Chondrocyte (in vitro differentiated cells): ENCODE results near the gene SRCIN1. TPM values are rescaled to one million over a fixed set of nuclear protein-coding genes. Genes with fewer than 3 reads are reported as not detected.

Source experiments
- DNase-seq: peaks from one replicate; pipeline ENCODE4 v3.0.0; 2021; ENCODE audit warnings: mixed read lengths, low spot score
- H3K27ac Mint-ChIP-seq: one replicate; pipeline ENCODE4 v1.8.0; 2021; ENCODE audit warnings: mild to moderate bottlenecking, moderate library complexity, mixed read lengths; ENCODE audit not compliant: unreplicated experiment
- H3K27me3 Mint-ChIP-seq: 2 replicates; pipeline ENCODE4 v1.8.0; 2021; ENCODE audit warnings: low read depth, mixed read lengths
- H3K36me3 Mint-ChIP-seq: 2 replicates; pipeline ENCODE4 v1.8.0; 2021; ENCODE audit warnings: low read depth, mixed read lengths
- H3K4me1 Mint-ChIP-seq: 2 replicates; pipeline ENCODE4 v1.8.0; 2021; ENCODE audit warnings: low read depth, mild to moderate bottlenecking, mixed read lengths
- H3K4me3 Mint-ChIP-seq: one replicate; pipeline ENCODE4 v1.8.0; 2021; ENCODE audit warnings: mild to moderate bottlenecking, moderate library complexity, mixed read lengths; ENCODE audit not compliant: unreplicated experiment
- H3K9me3 Mint-ChIP-seq: 2 replicates; pipeline ENCODE4 v1.8.0; 2021; ENCODE audit warnings: low read depth, mixed read lengths
- CTCF ChIP-seq: fragments of 200-600 bp; sonication (generic); IDR thresholded peaks from 2 replicates; pipeline ENCODE4 v1.5.0; 2021; ENCODE audit warnings: antibody characterized with exemption, mild to moderate bottlenecking, moderate library complexity
- total RNA-seq: library from RNA; stranded (reverse); gene quantifications from 3 replicates; pipeline ENCODE4 v1.2.1, GENCODE V29; 2021

SRCIN1 gene
- total RNA-seq, 1 donor from 2014 or later = 0.30 TPM

- no peak overlapping the region for H3K27ac Mint-ChIP-seq
- H3K36me3 Mint-ChIP-seq = peaks cover 1% of the 10 kb centered on the region
- no peaks in the 10 kb centered on the region for H3K4me1 Mint-ChIP-seq
- TF ChIP-seq CTCF = no peak
- H3K9me3 Mint-ChIP-seq = no peaks in the 10 kb centered on the region
- peaks cover 28% of the 10 kb centered on the region for H3K27me3 Mint-ChIP-seq
- no peak for DNase-seq
- H3K4me3 Mint-ChIP-seq = no peak overlapping the region
Observed at GRCh38 chr17:38536661-38537060, 69.1 kb downstream of the SRCIN1 start.

GRCh38 chr17:38535886-38536285 lies 69.9 kb downstream of the SRCIN1 start:
- Mint-ChIP-seq H3K36me3 (peaks cover 1% of the 10 kb centered on the region), H3K27me3 (peaks cover 26% of the 10 kb centered on the region), H3K27ac (no peak overlapping the region), H3K4me3 (no peak overlapping the region), H3K9me3 (no peaks in the 10 kb centered on the region), H3K4me1 (no peaks in the 10 kb centered on the region)
- no peak for TF ChIP-seq CTCF
- DNase-seq = no peak

GRCh38 chr17:38534498-38534885 lies 71.3 kb downstream of the SRCIN1 start:
- no peaks in the 10 kb centered on the region for H3K9me3 Mint-ChIP-seq
- no peak overlapping the region for H3K4me3 Mint-ChIP-seq
- TF ChIP-seq CTCF = no peak
- H3K36me3 Mint-ChIP-seq = peaks cover 1% of the 10 kb centered on the region
- no peak overlapping the region for H3K27ac Mint-ChIP-seq
- no peaks in the 10 kb centered on the region for H3K4me1 Mint-ChIP-seq
- H3K27me3 Mint-ChIP-seq = peaks cover 30% of the 10 kb centered on the region
- no peak for DNase-seq

GRCh38 chr17:38533866-38534497 lies 71.8 kb downstream of the SRCIN1 start:
- Mint-ChIP-seq H3K9me3 (no peaks in the 10 kb centered on the region), H3K36me3 (peaks cover 1% of the 10 kb centered on the region), H3K27me3 (peaks cover 33% of the 10 kb centered on the region), H3K4me1 (no peaks in the 10 kb centered on the region), H3K27ac (no peak overlapping the region), H3K4me3 (no peak overlapping the region)
- no peak for DNase-seq
- TF ChIP-seq CTCF = no peak

- H3K4me3 Mint-ChIP-seq = no peak overlapping the region
Observed at GRCh38 chr17:38533241-38533640, 72.5 kb downstream of the SRCIN1 start.

More at GRCh38 chr17:38533241-38533640, 72.5 kb downstream of the SRCIN1 start:
- Mint-ChIP-seq H3K4me1 (no peaks in the 10 kb centered on the region), H3K27ac (no peak overlapping the region), H3K27me3 (peaks cover 38% of the 10 kb centered on the region), H3K36me3 (no peaks in the 10 kb centered on the region), H3K9me3 (no peaks in the 10 kb centered on the region)
- DNase-seq = no peak
- TF ChIP-seq CTCF = no peak
